Measurements from ENCODE around the gene NOL4L. TPM values are rescaled to one million over a fixed set of nuclear protein-coding genes. Genes with fewer than 3 reads are reported as not detected.
A peak's percentile ranks its signal among the peaks of the same experiment; 100 is the strongest.
"Not testable (repeated sequence)": the region's sequence is repeated elsewhere in the genome, so short reads cannot be mapped to it uniquely, and the experiment has no call there.

The NOL4L gene
- total RNA-seq, 2 experiments from 2014 or later = 53.1 to 55.6 TPM

- no peaks in the 10 kb centered on the region for H3K9me3 Mint-ChIP-seq
- no peaks in the 10 kb centered on the region for H3K27me3 ChIP-seq (ENCODE audit: control insufficient read depth in 1 of 2, insufficient read depth in 2 of 2, low read length in 2 of 2)
- H3K36me3 ChIP-seq (ENCODE audit: insufficient read depth, low read length) = peaks cover 3% of the 10 kb centered on the region
- peaks cover 52% of the 10 kb centered on the region for H3K4me1 Mint-ChIP-seq (ENCODE audit: low read depth)
- peak overlapping the region; percentile 83 for H3K27ac Mint-ChIP-seq
- intact Hi-C loops (cut with DNase I, micrococcal nuclease) = loop anchor here (2.0 to 10.0 kb wide), 2 partner anchors 38 to 74 kb away; no protein-coding TSS in a partner anchor
- H3K4me1 ChIP-seq (ENCODE audit: insufficient read depth, low read length) = peaks cover 72% of the 10 kb centered on the region
- ATAC-seq (ENCODE audit: poor library complexity) (no peak), DNase-seq (no peak)
- peak overlapping the region; percentile 95 for H3K4me3 Mint-ChIP-seq
- no peaks in the 10 kb centered on the region for H3K9me3 ChIP-seq (ENCODE audit: control insufficient read depth in 1 of 2, insufficient read depth in 1 of 2, low read length in 2 of 2)
- ChIA-PET POLR2A (interaction anchor here (0.6 to 11.6 kb wide), 8 partner anchors 12 to 379 kb away, joined by 3 to 178 read pairs (median 3); no protein-coding TSS in a partner anchor), CTCF (interaction anchor here (1.9 kb wide), 1 partner anchor 39 kb away, joined by 7 read pairs; no protein-coding TSS in a partner anchor)
- peaks cover 7% of the 10 kb centered on the region for H3K36me3 Mint-ChIP-seq (ENCODE audit: low read depth)
- H3K27me3 Mint-ChIP-seq = no peaks in the 10 kb centered on the region
- H3K27ac ChIP-seq (ENCODE audit: low read depth in 1 of 2, low read length in 2 of 2) = peak overlapping the region in 1 of 2 donors; percentile 38
- no peak overlapping the region for H3K4me3 ChIP-seq (ENCODE audit: low read length)
- TF ChIP-seq, protein P1, sequence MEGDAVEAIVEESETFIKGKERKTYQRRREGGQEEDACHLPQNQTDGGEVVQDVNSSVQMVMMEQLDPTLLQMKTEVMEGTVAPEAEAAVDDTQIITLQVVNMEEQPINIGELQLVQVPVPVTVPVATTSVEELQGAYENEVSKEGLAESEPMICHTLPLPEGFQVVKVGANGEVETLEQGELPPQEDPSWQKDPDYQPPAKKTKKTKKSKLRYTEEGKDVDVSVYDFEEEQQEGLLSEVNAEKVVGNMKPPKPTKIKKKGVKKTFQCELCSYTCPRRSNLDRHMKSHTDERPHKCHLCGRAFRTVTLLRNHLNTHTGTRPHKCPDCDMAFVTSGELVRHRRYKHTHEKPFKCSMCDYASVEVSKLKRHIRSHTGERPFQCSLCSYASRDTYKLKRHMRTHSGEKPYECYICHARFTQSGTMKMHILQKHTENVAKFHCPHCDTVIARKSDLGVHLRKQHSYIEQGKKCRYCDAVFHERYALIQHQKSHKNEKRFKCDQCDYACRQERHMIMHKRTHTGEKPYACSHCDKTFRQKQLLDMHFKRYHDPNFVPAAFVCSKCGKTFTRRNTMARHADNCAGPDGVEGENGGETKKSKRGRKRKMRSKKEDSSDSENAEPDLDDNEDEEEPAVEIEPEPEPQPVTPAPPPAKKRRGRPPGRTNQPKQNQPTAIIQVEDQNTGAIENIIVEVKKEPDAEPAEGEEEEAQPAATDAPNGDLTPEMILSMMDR (IDR thresholded peaks at IDR 0.05) = no peak
Measured at GRCh38 chr20:32580219-32580969, 4.7 kb downstream of the NOL4L start.

DNA sequence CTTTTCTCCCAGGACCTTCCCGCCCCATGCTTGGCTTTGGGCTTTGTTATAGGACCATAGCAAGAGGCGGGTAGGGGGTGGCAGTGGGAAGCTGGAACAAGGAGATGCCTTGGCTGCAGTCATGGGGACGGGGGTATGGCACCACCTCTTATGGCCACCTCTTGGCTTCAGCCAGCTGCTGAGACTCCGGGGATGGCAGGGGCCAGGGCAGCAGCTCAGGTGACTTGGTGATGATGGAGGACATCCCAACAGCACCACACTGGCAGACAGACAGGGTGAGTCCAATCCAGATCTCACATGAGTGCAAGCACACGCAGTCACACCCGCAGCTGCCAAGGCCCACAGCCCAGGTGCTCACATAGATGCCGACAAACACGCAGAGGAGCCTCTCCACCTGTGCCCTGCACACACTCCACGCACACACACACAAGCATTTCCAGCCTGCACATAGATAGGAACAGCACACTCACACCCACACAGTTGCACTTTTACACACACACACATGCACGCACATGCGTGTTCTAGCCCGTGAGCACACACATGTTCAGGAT, 6.2 kb downstream of the NOL4L start:
- TF ChIP-seq, protein P1 (IDR thresholded peaks at IDR 0.05) = no peak
- no peak overlapping the region for H3K27ac ChIP-seq (ENCODE audit: low read depth in 1 of 2, low read length in 2 of 2)
- Mint-ChIP-seq H3K36me3 (ENCODE audit: low read depth) (peaks cover 7% of the 10 kb centered on the region), H3K4me1 (ENCODE audit: low read depth) (peaks cover 55% of the 10 kb centered on the region), H3K27me3 (no peaks in the 10 kb centered on the region), H3K4me3 (peak overlapping the region; percentile 95), H3K27ac (peak overlapping the region; percentile 83), H3K9me3 (no peaks in the 10 kb centered on the region)
- no peaks in the 10 kb centered on the region for H3K9me3 ChIP-seq (ENCODE audit: control insufficient read depth in 1 of 2, insufficient read depth in 1 of 2, low read length in 2 of 2)
- H3K27me3 ChIP-seq (ENCODE audit: control insufficient read depth in 1 of 2, insufficient read depth in 2 of 2, low read length in 2 of 2) = no peaks in the 10 kb centered on the region
- H3K4me1 ChIP-seq (ENCODE audit: insufficient read depth, low read length) = peaks cover 87% of the 10 kb centered on the region
- no peak overlapping the region for H3K4me3 ChIP-seq (ENCODE audit: low read length)
- ChIA-PET CTCF (no interaction called here), POLR2A (interaction anchor here (1.0 to 11.6 kb wide), 3 partner anchors 10 to 40 kb away, joined by 3 to 178 read pairs (median 6); no protein-coding TSS in a partner anchor)
- peaks cover 3% of the 10 kb centered on the region for H3K36me3 ChIP-seq (ENCODE audit: insufficient read depth, low read length)
- ATAC-seq (ENCODE audit: poor library complexity) = no peak
- DNase-seq = peak in 2 of 14 experiments; percentile 26 to 39
- intact Hi-C loops (cut with DNase I, micrococcal nuclease) = no loop called here

DNA sequence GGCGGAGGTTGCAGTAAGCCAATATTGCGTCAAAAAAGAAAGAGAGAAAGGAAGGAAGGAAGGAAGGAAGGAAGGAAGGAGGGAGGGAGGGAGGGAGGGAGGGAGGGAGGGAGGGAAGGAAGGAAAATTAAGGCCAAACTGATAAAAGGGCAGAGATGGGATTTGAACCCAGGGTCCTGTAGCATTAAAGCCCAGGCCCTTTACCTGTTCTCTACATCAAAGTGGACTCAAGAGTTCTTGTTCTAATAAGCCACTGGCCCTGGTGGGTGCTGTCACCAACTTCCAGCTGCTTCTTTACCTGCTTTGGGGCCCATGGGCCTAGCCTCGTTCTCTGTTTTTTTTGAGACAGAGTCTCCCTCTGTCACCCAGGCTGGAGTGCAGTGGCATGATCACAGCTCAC, 7.1 kb downstream of the NOL4L start:
- H3K9me3 ChIP-seq (ENCODE audit: control insufficient read depth in 1 of 2, insufficient read depth in 1 of 2, low read length in 2 of 2); H3K9me3 Mint-ChIP-seq; DNase-seq; H3K27me3 Mint-ChIP-seq; H3K36me3 ChIP-seq (ENCODE audit: insufficient read depth, low read length); H3K27me3 ChIP-seq (ENCODE audit: control insufficient read depth in 1 of 2, insufficient read depth in 2 of 2, low read length in 2 of 2); H3K4me3 ChIP-seq (ENCODE audit: low read length); H3K27ac ChIP-seq (ENCODE audit: low read depth in 1 of 2, low read length in 2 of 2); intact Hi-C loops (cut with DNase I, micrococcal nuclease); ATAC-seq (ENCODE audit: poor library complexity); H3K36me3 Mint-ChIP-seq (ENCODE audit: low read depth); CTCF ChIA-PET: not testable (repeated sequence)
- POLR2A ChIA-PET = interaction anchor here (11.6 kb wide), 1 partner anchor 40 kb away, joined by 178 read pairs; no protein-coding TSS in a partner anchor
- H3K4me3 Mint-ChIP-seq = peak overlapping the region; percentile 72
- peak overlapping the region; percentile 83 for H3K27ac Mint-ChIP-seq
- H3K4me1 ChIP-seq (ENCODE audit: insufficient read depth, low read length) = peaks cover 95% of the 10 kb centered on the region
- peaks cover 62% of the 10 kb centered on the region for H3K4me1 Mint-ChIP-seq (ENCODE audit: low read depth)
